Measurements from ENCODE around the gene PTPN2. TPM values are rescaled to one million over a fixed set of nuclear protein-coding genes. Genes with fewer than 3 reads are reported as not detected.

The PTPN2 gene
- total RNA-seq, 2 experiments from 2014 or later, result 60.6 to 72.9 TPM

DNA sequence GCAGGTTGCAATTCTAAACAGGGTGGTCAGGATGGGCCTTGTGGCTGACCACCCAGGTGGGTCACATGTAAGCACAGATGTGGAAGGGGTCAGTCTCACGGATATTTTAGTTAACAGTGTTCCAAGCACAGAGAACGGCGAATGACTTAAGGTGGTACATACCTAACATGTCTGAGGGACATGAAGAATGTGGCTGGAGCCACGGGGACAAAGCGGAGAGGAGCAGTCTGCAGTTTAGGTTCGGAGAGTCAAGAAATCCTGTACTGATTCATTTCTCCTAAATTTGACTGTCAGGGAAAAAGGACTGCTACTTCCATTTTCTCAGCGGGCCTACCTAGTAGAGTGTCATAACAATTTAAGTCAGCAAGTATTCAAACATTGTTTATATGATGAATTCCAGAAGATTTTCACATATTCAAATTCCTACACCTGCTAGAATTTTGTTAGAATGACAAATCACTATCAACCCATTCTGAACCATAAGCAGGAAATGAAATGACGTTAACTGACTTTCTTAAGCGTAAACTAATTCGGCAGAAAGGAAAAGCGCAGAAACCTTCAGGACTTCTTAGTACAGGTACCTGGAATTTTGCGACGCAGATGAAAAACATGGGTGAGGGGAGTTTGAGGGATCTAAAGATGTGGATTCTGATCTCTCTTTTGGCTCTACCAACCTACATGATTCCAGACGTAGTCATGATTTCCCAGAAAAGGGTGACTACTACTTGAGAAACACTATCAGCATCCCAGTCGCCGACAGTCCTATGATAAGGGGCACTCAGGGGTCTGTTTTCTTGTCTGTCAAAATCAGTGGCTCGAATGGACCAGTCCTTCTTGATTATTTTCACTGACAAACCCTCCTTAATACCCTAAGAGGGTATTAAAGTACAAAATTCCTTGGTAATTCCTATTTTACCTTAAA is 41.3 kb downstream of the PTPN2 start:
- H3K4me1 Mint-ChIP-seq, result peaks cover 84% of the 10 kb centered on the region
- DNase-seq (no peak), ATAC-seq (no peak)
- intact Hi-C loops (cut with DNase I, micrococcal nuclease), result loop anchor here in 1 of 2 experiments (10.0 kb wide), 1 partner anchor 422 kb away; no protein-coding TSS in a partner anchor
- CTCF ChIA-PET, result no interaction called here
- peaks cover 39% of the 10 kb centered on the region for H3K36me3 Mint-ChIP-seq (ENCODE audit: low read depth)
- peak overlapping the region; percentile 67 for H3K27ac Mint-ChIP-seq
- POLR2A ChIA-PET, result interaction anchor here (1.1 kb wide), 1 partner anchor 20 kb away, joined by 3 read pairs; no protein-coding TSS in a partner anchor
- no peak overlapping the region for H3K4me3 Mint-ChIP-seq
- H3K9me3 Mint-ChIP-seq (ENCODE audit: low read depth), result no peaks in the 10 kb centered on the region
- H3K27me3 Mint-ChIP-seq, result no peaks in the 10 kb centered on the region

DNA sequence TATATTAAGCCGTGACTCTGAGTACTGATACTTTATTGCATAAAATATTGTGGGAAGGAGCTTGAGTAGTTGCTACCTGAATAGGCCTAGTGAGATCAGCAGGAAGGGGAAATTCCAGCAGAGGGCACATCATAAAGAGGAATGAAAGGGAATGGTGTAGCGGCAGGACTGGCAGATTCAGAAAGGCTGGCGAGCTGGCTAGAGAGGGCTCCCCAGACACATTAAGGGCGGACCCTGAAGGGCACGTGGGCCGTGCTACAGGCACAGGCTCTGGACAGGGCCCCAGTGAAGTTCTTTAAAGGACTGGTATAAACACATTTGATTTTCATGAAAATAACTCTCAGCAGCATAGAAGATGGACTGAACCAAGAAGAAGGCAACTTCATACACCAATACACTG is 43.0 kb downstream of the PTPN2 start:
- H3K27ac Mint-ChIP-seq, result peak overlapping the region; percentile 76
- DNase-seq (no peak), ATAC-seq (no peak)
- H3K4me1 Mint-ChIP-seq, result peaks cover 85% of the 10 kb centered on the region
- H3K27me3 Mint-ChIP-seq, result no peaks in the 10 kb centered on the region
- POLR2A ChIA-PET, result interaction anchor here (0.6 kb wide), 2 partner anchors 57 to 107 kb away, joined by 3 read pairs; no protein-coding TSS in a partner anchor
- H3K9me3 Mint-ChIP-seq (ENCODE audit: low read depth), result no peaks in the 10 kb centered on the region
- H3K4me3 Mint-ChIP-seq, result no peak overlapping the region
- CTCF ChIA-PET, result interaction anchor here (0.7 to 2.2 kb wide), 2 partner anchors 16 to 39 kb away, joined by 3 to 7 read pairs; no protein-coding TSS in a partner anchor
- peaks cover 32% of the 10 kb centered on the region for H3K36me3 Mint-ChIP-seq (ENCODE audit: low read depth)
- intact Hi-C loops (cut with DNase I, micrococcal nuclease), result loop anchor here in 1 of 2 experiments (10.0 kb wide), 1 partner anchor 424 kb away; no protein-coding TSS in a partner anchor

DNA sequence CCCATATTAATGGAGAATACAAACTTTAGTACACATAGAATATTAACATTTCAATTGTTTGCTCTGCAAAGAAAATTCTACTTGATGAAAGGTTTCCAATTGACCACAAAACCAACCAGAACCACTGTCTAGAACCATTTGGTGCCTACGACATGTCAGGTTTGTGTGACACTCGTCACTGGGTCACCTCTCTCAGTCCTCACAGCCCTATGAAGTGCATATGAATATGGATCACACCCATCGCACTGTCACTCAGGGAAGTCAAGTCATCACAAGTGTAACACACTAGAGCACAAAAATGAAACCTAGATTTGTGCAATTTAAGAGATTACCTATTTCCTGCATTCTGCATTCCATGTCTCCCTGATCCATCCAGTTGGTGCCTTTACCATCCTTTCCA is 43.7 kb downstream of the PTPN2 start:
- Mint-ChIP-seq H3K27ac (peak overlapping the region; percentile 76), H3K27me3 (no peaks in the 10 kb centered on the region), H3K9me3 (ENCODE audit: low read depth) (no peaks in the 10 kb centered on the region), H3K4me1 (peaks cover 80% of the 10 kb centered on the region), H3K36me3 (ENCODE audit: low read depth) (peaks cover 32% of the 10 kb centered on the region), H3K4me3 (peak overlapping the region; percentile 28)
- ChIA-PET CTCF (interaction anchor here (1.1 to 2.2 kb wide), 3 partner anchors 17 to 40 kb away, joined by 3 to 7 read pairs (median 3); no protein-coding TSS in a partner anchor), POLR2A (interaction anchor here (1.0 to 1.4 kb wide), 3 partner anchors 22 to 108 kb away, joined by 3 to 18 read pairs (median 4); partner anchors contain the start of gene PTPN2)
- intact Hi-C loops (cut with DNase I, micrococcal nuclease), result loop anchor here in 1 of 2 experiments (10.0 kb wide), 1 partner anchor 424 kb away; no protein-coding TSS in a partner anchor
- ATAC-seq (peak; percentile 34), DNase-seq (peak; percentile 42)

DNA sequence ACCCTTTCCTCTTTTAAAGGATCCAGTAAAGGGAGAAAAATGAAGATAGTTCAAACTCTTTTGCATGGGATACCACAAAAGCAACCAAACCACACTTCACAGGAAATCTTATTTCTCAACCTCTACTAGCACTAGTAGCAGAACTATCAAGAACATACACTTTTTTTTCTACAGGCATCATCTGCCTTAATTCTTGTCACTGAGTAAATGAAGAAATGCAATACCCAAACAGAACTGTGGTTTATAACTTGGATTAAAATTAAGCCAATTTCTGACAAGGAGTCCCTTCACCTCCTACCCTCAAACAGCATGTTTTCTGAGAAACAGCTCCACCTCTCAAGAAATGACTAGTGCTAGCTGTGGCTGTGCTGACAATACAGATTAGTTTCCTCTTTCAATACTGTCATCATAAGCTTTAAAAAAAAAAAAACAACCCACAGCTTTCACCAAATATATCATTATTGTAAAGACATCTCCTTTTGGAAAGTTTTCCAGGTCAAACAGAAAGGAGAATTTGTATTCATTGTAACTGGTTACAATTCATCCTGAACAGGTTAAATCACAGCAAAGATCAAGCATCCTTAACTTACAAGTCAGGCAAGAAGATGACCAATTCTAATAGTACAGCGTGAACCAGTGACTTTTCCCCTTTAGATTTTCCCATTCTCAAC is 44.4 kb downstream of the PTPN2 start:
- no peaks in the 10 kb centered on the region for H3K9me3 Mint-ChIP-seq (ENCODE audit: low read depth)
- H3K27me3 Mint-ChIP-seq, result no peaks in the 10 kb centered on the region
- ChIA-PET CTCF (interaction anchor here (0.9 to 2.2 kb wide), 4 partner anchors 18 to 43 kb away, joined by 3 to 7 read pairs (median 3); no protein-coding TSS in a partner anchor), POLR2A (interaction anchor here (0.7 to 1.4 kb wide), 6 partner anchors 23 to 129 kb away, joined by 3 to 18 read pairs (median 4); partner anchors contain the start of gene PTPN2)
- peaks cover 73% of the 10 kb centered on the region for H3K4me1 Mint-ChIP-seq
- intact Hi-C loops (cut with DNase I, micrococcal nuclease), result loop anchor here (1.0 to 10.0 kb wide), 10 partner anchors 18 to 748 kb away; partner anchors contain the start of genes CEP192 (in 1 of the 2), PTPN2 (in 1 of the 2) and SEH1L (in 1 of the 2)
- DNase-seq (peak; percentile 71), ATAC-seq (peak; percentile 73)
- peaks cover 35% of the 10 kb centered on the region for H3K36me3 Mint-ChIP-seq (ENCODE audit: low read depth)
- peak overlapping the region; percentile 58 for H3K4me3 Mint-ChIP-seq
- H3K27ac Mint-ChIP-seq, result peak overlapping the region; percentile 76

DNA sequence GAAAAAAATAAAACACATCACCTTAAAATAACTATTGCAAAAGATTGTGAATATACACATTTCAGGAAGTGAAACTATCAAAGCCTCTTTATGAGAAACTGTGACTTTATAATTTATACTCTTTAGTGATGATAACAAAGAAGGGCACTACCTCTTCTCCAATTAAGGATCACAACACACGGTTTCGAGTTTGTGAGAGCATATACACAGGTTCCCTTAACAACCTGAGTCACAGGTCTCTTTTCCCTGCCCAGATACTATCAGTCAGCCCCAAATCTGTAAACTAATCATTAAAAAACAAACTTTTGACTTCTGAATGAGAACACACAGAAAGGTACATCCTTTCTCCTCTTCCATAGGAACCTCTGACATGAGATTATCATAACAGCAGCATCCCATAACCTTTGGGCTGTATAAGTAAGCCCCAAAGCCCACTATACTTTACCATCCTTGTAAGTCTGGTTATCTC is 44.9 kb downstream of the PTPN2 start:
- POLR2A ChIA-PET, result interaction anchor here (0.8 to 1.4 kb wide), 5 partner anchors 24 to 109 kb away, joined by 3 to 18 read pairs (median 4); partner anchors contain the start of gene PTPN2
- peak; percentile 26 for DNase-seq
- peaks cover 38% of the 10 kb centered on the region for H3K36me3 Mint-ChIP-seq (ENCODE audit: low read depth)

DNA sequence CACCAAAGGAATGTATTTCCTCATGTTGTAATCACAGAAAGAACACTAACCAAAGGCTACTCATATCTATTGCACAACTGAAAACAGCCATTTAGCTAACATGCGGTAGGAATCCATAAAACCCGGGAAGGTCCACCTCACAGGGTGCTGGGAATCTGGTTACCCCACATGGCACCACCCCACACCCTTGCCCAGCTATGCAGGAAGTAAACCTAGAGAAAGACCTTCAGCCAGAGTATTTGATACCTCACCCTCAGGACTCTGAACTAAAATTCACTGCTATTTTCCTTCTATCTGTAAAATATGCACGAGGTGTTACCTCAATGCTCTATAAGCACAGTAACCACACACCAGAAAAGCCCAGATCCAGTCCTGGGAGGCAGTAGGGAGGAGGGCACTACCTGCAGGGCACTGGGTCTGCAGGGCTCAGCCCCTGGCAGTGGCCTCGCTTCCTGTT is 45.8 kb downstream of the PTPN2 start:
- peak; percentile 16 for DNase-seq
- Mint-ChIP-seq H3K27me3 (no peaks in the 10 kb centered on the region), H3K4me1 (peaks cover 64% of the 10 kb centered on the region), H3K9me3 (ENCODE audit: low read depth) (no peaks in the 10 kb centered on the region), H3K36me3 (ENCODE audit: low read depth) (peaks cover 41% of the 10 kb centered on the region), H3K4me3 (peak overlapping the region; percentile 56), H3K27ac (peak overlapping the region; percentile 92)
- no peak for ATAC-seq
- intact Hi-C loops (cut with DNase I, micrococcal nuclease), result loop anchor here in 1 of 2 experiments (2.0 to 5.0 kb wide), 2 partner anchors 545 to 749 kb away; no protein-coding TSS in a partner anchor
- CTCF ChIA-PET, result no interaction called here
- POLR2A ChIA-PET, result interaction anchor here (1.1 kb wide), 1 partner anchor 46 kb away, joined by 3 read pairs; the partner anchor contains the start of gene PTPN2

More for the DNA sequence above, 44.9 kb downstream of the PTPN2 start:
- Mint-ChIP-seq H3K4me1 (peaks cover 67% of the 10 kb centered on the region), H3K27ac (peak overlapping the region; percentile 76), H3K4me3 (peak overlapping the region; percentile 58), H3K27me3 (no peaks in the 10 kb centered on the region), H3K9me3 (ENCODE audit: low read depth) (no peaks in the 10 kb centered on the region)
- CTCF ChIA-PET, result interaction anchor here (0.9 to 2.2 kb wide), 4 partner anchors 18 to 43 kb away, joined by 3 to 7 read pairs (median 3); no protein-coding TSS in a partner anchor
- intact Hi-C loops (cut with DNase I, micrococcal nuclease), result loop anchor here (1.0 to 5.0 kb wide), 9 partner anchors 18 to 748 kb away; partner anchors contain the start of genes CEP192 (in 1 of the 2), PTPN2 (in 1 of the 2) and SEH1L (in 1 of the 2)
- ATAC-seq, result peak; percentile 72

DNA sequence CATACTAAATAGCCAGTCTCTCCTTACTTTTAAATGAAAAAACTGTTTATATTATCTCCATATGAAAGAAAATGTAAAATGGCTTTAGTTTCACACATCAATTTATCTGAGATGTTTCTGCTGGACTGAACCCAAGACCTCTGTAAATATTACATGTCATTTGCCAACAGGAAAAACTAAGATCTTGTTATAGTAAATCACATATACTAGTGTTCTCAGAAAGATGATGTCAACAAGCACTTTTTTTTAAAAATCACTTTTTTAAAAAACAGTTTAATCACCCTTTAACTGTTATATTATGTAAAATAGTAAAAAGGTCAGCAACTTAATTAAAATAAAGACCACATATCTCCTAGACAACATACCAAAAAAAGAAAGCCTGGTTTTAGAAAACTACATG is 46.3 kb downstream of the PTPN2 start:
- H3K9me3 Mint-ChIP-seq (ENCODE audit: low read depth), result no peaks in the 10 kb centered on the region
- intact Hi-C loops (cut with DNase I, micrococcal nuclease), result loop anchor here in 1 of 2 experiments (2.0 to 5.0 kb wide), 2 partner anchors 545 to 750 kb away; no protein-coding TSS in a partner anchor
- H3K36me3 Mint-ChIP-seq (ENCODE audit: low read depth), result peaks cover 45% of the 10 kb centered on the region
- ChIA-PET CTCF (no interaction called here), POLR2A (interaction anchor here (1.1 kb wide), 1 partner anchor 46 kb away, joined by 3 read pairs; the partner anchor contains the start of gene PTPN2)
- no peak for DNase-seq
- no peak for ATAC-seq
- no peaks in the 10 kb centered on the region for H3K27me3 Mint-ChIP-seq
- H3K27ac Mint-ChIP-seq, result peak overlapping the region; percentile 92
- peak overlapping the region; percentile 56 for H3K4me3 Mint-ChIP-seq
- H3K4me1 Mint-ChIP-seq, result peaks cover 60% of the 10 kb centered on the region

DNA sequence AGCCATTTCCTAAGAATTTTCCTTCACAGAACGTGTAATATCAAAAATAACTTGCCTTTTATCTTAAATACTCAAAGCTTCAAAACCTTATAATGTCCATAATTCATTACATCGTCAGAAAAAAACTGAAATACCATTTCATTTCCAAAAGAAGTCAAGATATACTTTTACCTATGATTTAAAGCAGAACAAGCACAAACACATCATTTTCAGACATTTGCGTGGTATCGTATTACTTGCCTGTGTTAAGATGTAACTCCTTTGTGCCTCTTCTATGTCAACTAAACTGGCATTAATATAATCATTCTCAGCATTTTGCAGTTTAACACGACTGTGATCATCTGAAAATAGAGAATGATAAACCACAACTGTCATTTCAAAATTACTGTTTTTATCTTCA is 47.5 kb downstream of the PTPN2 start:
- H3K4me3 Mint-ChIP-seq, result no peak overlapping the region
- no peaks in the 10 kb centered on the region for H3K9me3 Mint-ChIP-seq (ENCODE audit: low read depth)
- DNase-seq (no peak), ATAC-seq (no peak)
- intact Hi-C loops (cut with DNase I, micrococcal nuclease), result loop anchor here in 1 of 2 experiments (5.0 kb wide), 1 partner anchor 751 kb away; no protein-coding TSS in a partner anchor
- CTCF ChIA-PET, result interaction anchor here (0.8 to 1.0 kb wide), 2 partner anchors 50 to 98 kb away, joined by 3 to 8 read pairs; no protein-coding TSS in a partner anchor
- H3K27me3 Mint-ChIP-seq, result no peaks in the 10 kb centered on the region
- peaks cover 42% of the 10 kb centered on the region for H3K36me3 Mint-ChIP-seq (ENCODE audit: low read depth)
- H3K4me1 Mint-ChIP-seq, result peaks cover 50% of the 10 kb centered on the region
- H3K27ac Mint-ChIP-seq, result no peak overlapping the region
- POLR2A ChIA-PET, result interaction anchor here (0.6 kb wide), 1 partner anchor 10 kb away, joined by 3 read pairs; no protein-coding TSS in a partner anchor

DNA sequence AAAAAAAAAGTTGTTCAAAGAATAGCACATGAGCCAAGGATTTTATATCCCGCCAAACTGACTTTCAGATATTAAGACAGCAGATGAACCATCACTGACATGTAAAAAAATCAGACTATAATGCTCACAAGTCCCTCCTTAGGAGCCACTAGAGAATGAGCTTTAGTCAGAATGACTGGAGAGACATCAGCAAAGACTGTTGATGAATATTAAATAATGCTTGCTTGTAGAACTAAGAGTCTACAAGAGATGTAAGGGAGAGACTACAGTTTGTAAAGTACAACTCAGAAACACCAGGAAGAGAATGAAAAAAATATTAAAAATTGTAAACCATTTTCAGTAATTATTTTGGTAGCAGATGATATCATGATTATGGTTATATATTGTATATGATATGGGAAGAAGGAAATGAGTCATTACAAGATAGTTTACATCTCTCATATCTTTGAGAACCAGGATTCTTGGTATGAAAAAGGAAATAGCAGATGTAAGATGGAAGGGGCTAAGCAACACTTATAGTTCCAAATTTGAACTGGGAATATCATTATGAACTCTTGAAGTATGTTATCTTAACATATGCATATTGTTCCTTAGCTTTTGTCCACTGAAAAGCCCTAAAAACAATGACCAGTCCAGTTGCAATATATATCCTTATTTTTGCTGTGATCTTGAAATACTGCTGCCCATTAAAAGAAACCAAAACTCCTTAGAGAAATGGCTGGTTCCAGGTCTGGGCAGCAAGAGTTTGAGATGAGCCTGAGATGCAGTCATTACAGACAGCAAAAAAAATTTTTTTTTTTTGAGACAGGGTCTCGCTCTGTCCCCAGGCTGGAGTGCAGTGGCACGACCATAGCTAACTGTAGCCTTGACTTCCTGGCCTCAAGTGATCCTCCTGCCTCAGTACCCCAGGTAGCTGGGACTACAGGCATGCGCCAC is 55.7 kb downstream of the PTPN2 start:
- no peak for DNase-seq
- Mint-ChIP-seq H3K27me3 (no peaks in the 10 kb centered on the region), H3K36me3 (ENCODE audit: low read depth) (peaks cover 75% of the 10 kb centered on the region), H3K4me3 (no peak overlapping the region), H3K27ac (peak overlapping the region; percentile 42), H3K9me3 (ENCODE audit: low read depth) (peaks cover 9% of the 10 kb centered on the region), H3K4me1 (peaks cover 24% of the 10 kb centered on the region)
- ATAC-seq, result peak; percentile 71
- intact Hi-C loops (cut with DNase I, micrococcal nuclease), result no loop called here
- POLR2A ChIA-PET, result no interaction called here
- CTCF ChIA-PET, result interaction anchor here (1.7 kb wide), 1 partner anchor 20 kb away, joined by 4 read pairs; no protein-coding TSS in a partner anchor

Measured in activated CD4-positive, alpha-beta T cell treated with anti-CD3 and anti-CD28 coated beads for 36 hours (primary cell).